K562 (cell line): Measurements from ENCODE around the gene PPP6R1. TPM values are rescaled to one million over a fixed set of nuclear protein-coding genes. Genes with fewer than 3 reads are reported as not detected.

Experiments used
- BCOR ChIP-seq: fragments of 450-650 bp; IDR thresholded peaks from 2 replicates; pipeline ENCODE4 v1.6.1; 2016
- BMI1 ChIP-seq: fragments of 150-350 bp; IDR thresholded peaks from 2 replicates; pipeline ENCODE4 v1.6.1; 2014; ENCODE audit warnings: low read length
- CBX3 ChIP-seq, 2 experiments: IDR thresholded peaks; 1 replicate in 1 of 2; 2 replicates in 1 of 2; pipeline ENCODE4 v1.6.1; 2012; ENCODE audit warnings: inconsistent platforms in 2 of 2, low read length in 2 of 2, borderline replicate concordance in 1 of 2, control low read depth in 1 of 2
- CREB1 ChIP-seq, 2 experiments: sonication (generic) in 1 of 2; formaldehyde crosslinking in 1 of 2; IDR thresholded peaks; 2 replicates each; pipeline versions ENCODE4 v1.6.1 to v1.8.0; 2012 to 2022; ENCODE audit warnings: inconsistent platforms in 1 of 2, mild to moderate bottlenecking in 1 of 2, missing genetic modification reagents in 1 of 2, moderate library complexity in 1 of 2
- FIP1L1 ChIP-seq: fragments of 200-400 bp; formaldehyde crosslinking; IDR thresholded peaks from 2 replicates; pipeline ENCODE4 v1.6.1; 2018; ENCODE audit warnings: mild to moderate bottlenecking, low read depth, low read length; ENCODE audit not compliant: poor library complexity, severe bottlenecking
- KLF16 ChIP-seq: IDR thresholded peaks from 2 replicates; pipeline ENCODE4 v1.6.1; 2016; ENCODE audit warnings: antibody characterized with exemption
- KLF6 ChIP-seq: fragments of 250-450 bp; sonication (Bioruptor Pico); IDR thresholded peaks from 2 replicates; pipeline ENCODE4 v1.4.0; 2020; ENCODE audit warnings: mild to moderate bottlenecking, moderate library complexity, borderline replicate concordance
- MYNN ChIP-seq, 2 experiments: sonication (generic); formaldehyde crosslinking in 1 of 2; IDR thresholded peaks; 2 replicates each; pipeline versions ENCODE4 v1.5.0 to v1.6.1; 2016 to 2020; ENCODE audit warnings: antibody characterized with exemption in 1 of 2, missing genetic modification reagents in 1 of 2
- NFYB ChIP-seq: IDR thresholded peaks from 2 replicates; pipeline ENCODE4 v1.6.1; 2011; ENCODE audit warnings: mild to moderate bottlenecking, moderate library complexity; ENCODE audit not compliant: insufficient read length; ENCODE audit errors: extremely low read depth
- RBM22 ChIP-seq: fragments of 200-400 bp; formaldehyde crosslinking; IDR thresholded peaks from 2 replicates; pipeline ENCODE4 v1.6.1; 2018; ENCODE audit warnings: low read length, low read depth; ENCODE audit not compliant: poor library complexity, severe bottlenecking
- SIX5 ChIP-seq, 2 experiments: IDR thresholded peaks; 2 replicates each; pipeline ENCODE4 v1.6.1; 2011; ENCODE audit warnings: low read length in 2 of 2, borderline replicate concordance in 1 of 2, low read depth in 1 of 2, mild to moderate bottlenecking in 1 of 2, moderate library complexity in 1 of 2; ENCODE audit not compliant: insufficient read depth in 1 of 2
- TAF15 ChIP-seq: fragments of 200-400 bp; formaldehyde crosslinking; IDR thresholded peaks from 2 replicates; pipeline ENCODE4 v1.6.1; 2017; ENCODE audit warnings: mild to moderate bottlenecking, low read depth, low read length, moderate library complexity
- TBL1XR1 ChIP-seq, 2 experiments: IDR thresholded peaks; 2 replicates each; pipeline ENCODE4 v1.6.1; 2012; ENCODE audit warnings: improper control_type of control experiment in 2 of 2, low read length in 2 of 2, mild to moderate bottlenecking in 1 of 2
- ZBTB5 ChIP-seq: fragments of 450-650 bp; IDR thresholded peaks from 2 replicates; pipeline ENCODE4 v1.6.1; 2017; ENCODE audit warnings: antibody characterized with exemption
- ZKSCAN1 ChIP-seq: fragments of 150-350 bp; IDR thresholded peaks from 2 replicates; pipeline ENCODE4 v1.6.1; 2016; ENCODE audit warnings: low read depth, low read length
- ZNF384 ChIP-seq: IDR thresholded peaks from 2 replicates; pipeline ENCODE4 v1.6.1; 2012; ENCODE audit warnings: low read depth, low read length, improper control_type of control experiment
- ZNF77 ChIP-seq: fragments of 250-450 bp; sonication (Bioruptor Pico); IDR thresholded peaks from 2 replicates; pipeline ENCODE4 v1.5.0; 2020
- polyA plus RNA-seq, 8 experiments: library from polyadenylated mRNA; depleted of rRNA in 4 of 8; stranded (reverse) in 5 of 8; unstranded in 3 of 8; fragments of >200 nt; fragmentation: Nextera tagmentation in 2 of 8; fragmentation: Illumina TruSeq in 1 of 8; extraction: Ambion mirVana in 2 of 8; extraction: Trizol in 1 of 8; gene quantifications; 2 replicates each; pipeline versions ENCODE4 v1.2.1 to v1.2.3, GENCODE V29; 2011 to 2014; ENCODE audit warnings: inconsistent platforms in 1 of 8, missing spikeins in 1 of 8
- total RNA-seq, 7 experiments: library from RNA; depleted of rRNA in 6 of 7; stranded (reverse); fragments of >200 nt in 6 of 7; fragmentation: Illumina TruSeq in 2 of 7; extraction: Trizol in 2 of 7; gene quantifications; 2 replicates each; pipeline versions ENCODE4 v1.2.1 to v1.2.3, GENCODE V29; 2011 to 2021; ENCODE audit warnings: low replicate concordance in 1 of 7
- TF ChIP-seq, protein P1 (sequence below): sonication (generic); formaldehyde crosslinking; IDR thresholded peaks from 2 replicates; pipeline ENCODE4 v1.8.0; 2022; ENCODE audit warnings: mild to moderate bottlenecking, missing genetic modification reagents
- TF ChIP-seq, protein P2 (sequence below): fragments of 250-450 bp; sonication (Bioruptor Pico); IDR thresholded peaks from 2 replicates; pipeline ENCODE4 v1.5.0; 2021; ENCODE audit warnings: mild to moderate bottlenecking, moderate library complexity

Gene PPP6R1
- total and polyA plus RNA-seq, 9 of the 15 experiments (the other 6 are each of a cell fraction or from before 2014, with no cell fraction given), result 0.48 to 135 (median 37.2) TPM

DNA sequence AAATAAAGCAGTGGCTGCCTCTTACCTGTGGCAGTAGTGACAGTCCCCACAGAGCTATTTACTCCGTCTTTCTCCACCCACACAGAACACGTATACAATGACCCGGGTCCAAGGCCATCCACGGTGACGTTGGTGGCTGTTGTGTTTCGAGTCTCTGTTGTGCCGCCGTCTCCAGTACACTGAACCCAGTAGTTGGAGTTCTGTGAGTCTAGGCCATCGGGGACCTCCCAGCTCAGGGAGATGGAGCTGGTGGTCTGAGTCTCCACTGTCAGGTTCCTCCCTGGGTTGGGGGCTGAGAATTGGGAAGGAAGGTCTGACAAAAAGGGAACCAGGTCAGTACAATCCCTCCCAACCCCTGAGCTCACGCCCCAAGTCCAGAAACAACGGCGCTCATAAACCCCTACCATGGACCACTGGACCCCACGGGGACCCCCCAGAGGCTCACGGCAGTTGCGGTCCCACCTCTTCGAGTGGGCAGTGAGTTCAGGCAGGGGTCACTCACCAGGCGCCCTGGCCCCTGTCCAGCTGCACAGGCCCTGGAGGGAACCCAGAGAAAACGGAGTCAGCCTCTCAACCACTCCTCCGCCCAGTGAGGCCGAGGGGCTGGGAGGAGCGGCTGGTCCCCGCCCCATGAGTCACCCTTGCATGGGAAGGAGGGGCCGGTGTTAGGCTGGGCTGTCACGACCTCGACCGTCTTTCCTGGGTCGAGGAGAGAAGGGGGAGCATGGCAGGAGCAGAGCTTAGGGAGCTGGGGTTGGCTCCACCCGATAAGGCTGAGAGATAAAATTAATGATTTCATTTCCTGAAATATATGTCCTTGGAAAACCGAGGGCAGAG is 51.9 kb downstream of the PPP6R1 start (continued):
- no peak for TF ChIP-seq MYNN (IDR thresholded peaks at IDR 0.05)
- no peak for TF ChIP-seq MYNN (CRISPR knock-in tag; IDR thresholded peaks at IDR 0.05)
- TF ChIP-seq ZBTB5, result no peak
- no peak for TF ChIP-seq RBM22
- TF ChIP-seq KLF6, result no peak
- no peak for TF ChIP-seq BMI1
- no peak for TF ChIP-seq ZNF77 (CRISPR knock-in tag)
- TF ChIP-seq ZNF384, result no peak
- TF ChIP-seq TBL1XR1 (IDR thresholded peaks at IDR 0.05; ENCODE audit: low read length in 2 of 2), result peak in 1 of 2 experiments; percentile 54; a peak in 2 of 4 replicates
- no peak for TF ChIP-seq TAF15
- TF ChIP-seq NFYB, result no peak
- TF ChIP-seq, protein P1, sequence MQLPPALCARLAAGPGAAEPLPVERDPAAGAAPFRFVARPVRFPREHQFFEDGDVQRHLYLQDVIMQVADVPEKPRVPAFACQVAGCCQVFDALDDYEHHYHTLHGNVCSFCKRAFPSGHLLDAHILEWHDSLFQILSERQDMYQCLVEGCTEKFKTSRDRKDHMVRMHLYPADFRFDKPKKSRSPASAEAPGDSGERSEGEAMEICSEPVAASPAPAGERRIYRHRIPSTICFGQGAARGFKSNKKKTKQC, result peak; percentile 48; the same call in 1 of the 2 replicates
- TF ChIP-seq FIP1L1, result no peak
- TF ChIP-seq CREB1 (IDR thresholded peaks at IDR 0.05), result no peak
- no peak for TF ChIP-seq CREB1 (CRISPR knock-in tag; IDR thresholded peaks at IDR 0.05)
- TF ChIP-seq, protein P2, sequence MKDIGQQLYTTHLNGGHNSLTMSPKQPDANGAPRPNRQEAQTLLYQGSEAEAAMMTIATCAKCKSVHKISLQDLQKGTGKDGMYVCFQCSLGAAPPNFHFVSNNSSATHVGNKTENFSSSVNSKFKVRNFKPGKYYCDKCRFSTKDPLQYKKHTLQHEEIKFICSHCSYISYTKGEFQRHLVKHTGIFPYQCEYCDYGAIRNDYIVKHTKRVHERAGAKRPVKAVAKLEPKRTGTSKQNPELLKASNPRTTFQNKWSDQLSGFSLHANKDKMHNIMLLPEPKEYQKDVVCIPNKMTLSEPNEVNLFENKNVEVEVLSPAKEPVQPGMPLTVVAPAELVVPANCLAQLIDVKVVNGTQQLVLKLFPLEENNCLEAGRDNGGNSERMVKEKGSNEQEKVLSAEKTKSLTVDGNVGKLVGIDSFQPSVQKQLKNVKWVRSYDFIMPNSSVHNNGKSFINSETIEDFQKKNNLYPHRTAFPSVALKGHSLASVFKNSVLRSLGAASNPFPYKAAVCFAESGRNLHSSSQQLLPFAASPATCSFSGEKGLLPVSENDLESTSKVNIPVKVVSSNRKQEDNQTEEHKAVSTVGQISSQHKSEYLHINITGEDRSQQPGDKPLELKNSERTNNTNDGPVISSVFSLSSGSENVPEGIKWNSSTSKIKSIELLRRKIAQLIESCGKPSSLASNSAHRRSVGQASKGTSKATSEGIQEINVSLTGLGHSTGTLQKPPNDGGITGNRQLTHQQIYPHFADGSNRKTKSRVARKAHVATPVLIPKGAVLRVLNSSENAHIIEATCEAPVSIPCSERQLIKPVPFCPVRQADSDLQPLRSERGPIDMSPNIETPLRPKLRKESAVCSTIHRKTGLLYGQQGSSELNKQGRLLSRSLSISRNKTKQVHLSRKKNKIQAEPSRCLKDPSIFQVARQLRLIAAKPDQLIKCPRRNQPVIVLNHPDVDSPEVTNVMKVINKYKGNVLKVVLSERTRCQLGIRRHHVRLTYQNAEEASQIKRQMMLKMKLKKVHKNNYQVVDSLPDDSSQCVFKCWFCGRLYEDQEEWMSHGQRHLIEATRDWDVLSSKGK (CRISPR knock-in tag), result no peak
- TF ChIP-seq BCOR, result no peak
- TF ChIP-seq KLF16, result 0 out of 2 replicates have a peak, but pooled peaks have one; percentile 8
- no peak for TF ChIP-seq ZKSCAN1
- no peak for TF ChIP-seq SIX5 (IDR thresholded peaks at IDR 0.05; ENCODE audit: borderline replicate concordance in 1 of 2, insufficient read depth in 1 of 2, low read depth in 1 of 2, low read length in 2 of 2)
- TF ChIP-seq CBX3 (IDR thresholded peaks at IDR 0.05; ENCODE audit: borderline replicate concordance in 1 of 2, low read length in 2 of 2), result no peak
